Neural cell (in vitro differentiated cells): ENCODE measurements around the gene COL20A1. TPM values are rescaled to one million over a fixed set of nuclear protein-coding genes. Genes with fewer than 3 reads are reported as not detected.
A peak's percentile ranks its signal among the peaks of the same experiment; 100 is the strongest.

Source experiments
- H2AFZ ChIP-seq: fragments of 200-600, 300-800 bp; sonication (generic), shearing (Covaris generic); 2 replicates; pipeline ENCODE4 v1.6.0; 2014; ENCODE audit warnings: low read depth, mild to moderate bottlenecking, antibody characterized with exemption, low read length, moderate library complexity
- H3F3A ChIP-seq: fragments of 200-600 bp; shearing (Covaris generic); 2 replicates; pipeline ENCODE4 v1.6.1; 2016; ENCODE audit warnings: mild to moderate bottlenecking, moderate library complexity, mixed read lengths, antibody characterized with exemption, low read length; ENCODE audit not compliant: insufficient read depth, poor library complexity, severe bottlenecking
- H3K27ac ChIP-seq: fragments of 200-600, 300-800 bp; sonication (generic), shearing (Covaris generic); 2 replicates; pipeline ENCODE4 v1.5.1; 2014; ENCODE audit warnings: mild to moderate bottlenecking, low read length, moderate library complexity
- H3K27me3 ChIP-seq: fragments of 300-800, 200-600 bp; sonication (generic), shearing (Covaris generic); 2 replicates; pipeline ENCODE4 v1.6.0; 2014; ENCODE audit warnings: mild to moderate bottlenecking, low read depth, low read length, moderate library complexity; ENCODE audit not compliant: insufficient read depth
- H3K36me3 ChIP-seq: fragments of 300-800, 200-600 bp; sonication (generic), shearing (Covaris generic); 2 replicates; pipeline ENCODE4 v1.5.1; 2014; ENCODE audit warnings: mild to moderate bottlenecking, antibody characterized with exemption, low read length, moderate library complexity; ENCODE audit not compliant: insufficient read depth
- H3K4me2 ChIP-seq: fragments of 300-800, 200-600 bp; sonication (generic), shearing (Covaris generic); 2 replicates; pipeline ENCODE4 v1.6.0; 2014; ENCODE audit warnings: mild to moderate bottlenecking, low read length
- H3K4me3 ChIP-seq: fragments of 300-800, 200-600 bp; sonication (generic), shearing (Covaris generic); 2 replicates; pipeline ENCODE4 v1.5.1; 2014; ENCODE audit warnings: mild to moderate bottlenecking, low read length, moderate library complexity
- H3K79me2 ChIP-seq: fragments of 200-600 bp; shearing (Covaris generic); replicated peaks from 2 replicates; pipeline ENCODE4 v1.6.0; 2014; ENCODE audit warnings: mild to moderate bottlenecking, low read length, moderate library complexity; ENCODE audit not compliant: insufficient read depth
- H3K9ac ChIP-seq: fragments of 300-800, 200-600 bp; sonication (generic), shearing (Covaris generic); 2 replicates; pipeline ENCODE4 v1.6.1; 2016; ENCODE audit warnings: mild to moderate bottlenecking, low read length, mixed read lengths
- H3K9me2 ChIP-seq: fragments of 200-600 bp; shearing (Covaris generic); 2 replicates; pipeline ENCODE4 v1.6.1; 2016; ENCODE audit warnings: mild to moderate bottlenecking, low read length, mixed read lengths; ENCODE audit not compliant: insufficient read depth
- H3K9me3 ChIP-seq: fragments of 200-600, 300-800 bp; sonication (generic), shearing (Covaris generic); 2 replicates; pipeline ENCODE4 v1.6.1; 2016; ENCODE audit warnings: mild to moderate bottlenecking, mixed run types, low read length, moderate library complexity, mixed read lengths
- H4K20me1 ChIP-seq: fragments of 200-600 bp; shearing (Covaris generic); 2 replicates; pipeline ENCODE4 v1.6.1; 2016; ENCODE audit warnings: mild to moderate bottlenecking, mixed run types; ENCODE audit not compliant: insufficient read depth
- CTCF ChIP-seq: fragments of 450-650 bp; IDR thresholded peaks from 2 replicates; pipeline ENCODE4 v1.5.1; 2014; ENCODE audit warnings: antibody characterized with exemption, mild to moderate bottlenecking, moderate library complexity; ENCODE audit not compliant: poor library complexity, severe bottlenecking
- EP300 ChIP-seq: fragments of 450-650 bp; conservative IDR thresholded peaks from 2 replicates; pipeline ENCODE4 v1.6.1; 2014; ENCODE audit warnings: antibody characterized with exemption, mild to moderate bottlenecking, moderate library complexity; ENCODE audit not compliant: poor library complexity, severe bottlenecking
- EZH2 ChIP-seq: fragments of 200-600, 300-800 bp; shearing (Covaris generic), sonication (generic); IDR thresholded peaks from 2 replicates; pipeline ENCODE4 v1.6.1; 2014; ENCODE audit warnings: antibody characterized with exemption, low read length, borderline replicate concordance, mild to moderate bottlenecking; ENCODE audit not compliant: insufficient read depth, poor library complexity, severe bottlenecking
- MXI1 ChIP-seq: fragments of 450-650 bp; conservative IDR thresholded peaks from 2 replicates; pipeline ENCODE4 v1.6.1; 2014; ENCODE audit warnings: antibody characterized with exemption, mild to moderate bottlenecking; ENCODE audit not compliant: poor library complexity, severe bottlenecking
- POLR2AphosphoS5 ChIP-seq: IDR thresholded peaks from 2 replicates; pipeline ENCODE4 v1.6.1; 2012
- RAD21 ChIP-seq: fragments of 450-650 bp; conservative IDR thresholded peaks from 2 replicates; pipeline ENCODE4 v1.6.1; 2014; ENCODE audit warnings: antibody characterized with exemption, mild to moderate bottlenecking, moderate library complexity
- REST ChIP-seq: IDR thresholded peaks from 2 replicates; pipeline ENCODE4 v1.6.1; 2012; ENCODE audit warnings: borderline replicate concordance
- SMC3 ChIP-seq: fragments of 450-650 bp; conservative IDR thresholded peaks from 2 replicates; pipeline ENCODE4 v1.6.1; 2014; ENCODE audit warnings: antibody characterized with exemption, mild to moderate bottlenecking, moderate library complexity; ENCODE audit not compliant: poor library complexity
- TAF1 ChIP-seq: IDR thresholded peaks from 2 replicates; pipeline ENCODE4 v1.6.1; 2012; ENCODE audit warnings: low read depth
- polyA plus RNA-seq: library from polyadenylated mRNA; depleted of rRNA; stranded (reverse); fragments of >200 nt; gene quantifications from 2 replicates; pipeline ENCODE4 v1.2.3, GENCODE V29; 2014

COL20A1 gene
- polyA plus RNA-seq, 1 donor from 2014 or later: 1.1 TPM

GRCh38 chr20:63366390-63367365 lies 73.7 kb downstream of the COL20A1 start:
- Histone ChIP-seq H2AFZ (no peak overlapping the region), H3K4me2 (no peak overlapping the region), H3F3A (no peaks in the 10 kb centered on the region), H3K4me3 (no peak overlapping the region), H3K27ac (no peak overlapping the region), H3K9ac (peak overlapping the region; percentile 5), H3K9me2 (no peaks in the 10 kb centered on the region), H3K27me3 (no peaks in the 10 kb centered on the region), H3K36me3 (no peaks in the 10 kb centered on the region), H4K20me1 (no peaks in the 10 kb centered on the region), H3K9me3 (no peaks in the 10 kb centered on the region), H3K79me2 (no peaks in the 10 kb centered on the region)
- no peak for TF ChIP-seq SMC3

- H3K4me3 ChIP-seq: no peak overlapping the region
- H3K27me3 ChIP-seq: no peaks in the 10 kb centered on the region
- no peaks in the 10 kb centered on the region for H3F3A ChIP-seq
- no peaks in the 10 kb centered on the region for H3K79me2 ChIP-seq
- no peaks in the 10 kb centered on the region for H3K9me3 ChIP-seq
- peak overlapping the region; percentile 28 for H3K27ac ChIP-seq
- H2AFZ ChIP-seq: no peak overlapping the region
- no peaks in the 10 kb centered on the region for H3K9me2 ChIP-seq
- TF ChIP-seq EP300 (no peak), MXI1 (no peak)
- no peaks in the 10 kb centered on the region for H4K20me1 ChIP-seq
- H3K9ac ChIP-seq: peak overlapping the region; percentile 5
- no peak overlapping the region for H3K4me2 ChIP-seq
- no peaks in the 10 kb centered on the region for H3K36me3 ChIP-seq
These were observed 74.6 kb downstream of the COL20A1 start for GRCh38 chr20:63367446-63368055.

GRCh38 chr20:63368151-63368550 lies 75.2 kb downstream of the COL20A1 start:
- TF ChIP-seq TAF1: no peak
- no peak for TF ChIP-seq EZH2
- TF ChIP-seq EP300: no peak
- no peak for TF ChIP-seq REST
- no peak for TF ChIP-seq POLR2AphosphoS5
- no peak for TF ChIP-seq CTCF
- no peak for TF ChIP-seq SMC3
- TF ChIP-seq RAD21: no peak
- no peak for TF ChIP-seq MXI1
- Histone ChIP-seq H3K27ac (no peak overlapping the region), H3K36me3 (no peaks in the 10 kb centered on the region), H3K9ac (no peak overlapping the region), H3K9me3 (no peaks in the 10 kb centered on the region), H3F3A (no peaks in the 10 kb centered on the region), H3K79me2 (no peaks in the 10 kb centered on the region), H3K4me3 (no peak overlapping the region), H3K9me2 (no peaks in the 10 kb centered on the region), H4K20me1 (no peaks in the 10 kb centered on the region), H2AFZ (no peak overlapping the region), H3K4me2 (no peak overlapping the region), H3K27me3 (no peaks in the 10 kb centered on the region)
